NCI-H748 (cell line): Measurements from ENCODE around the gene RFLNA.
A peak's percentile ranks its signal among the peaks of the same experiment; 100 is the strongest.

Source experiments
- DNase-seq: peaks from one replicate; lab custom pipeline; 2025; ENCODE audit not compliant: unreplicated experiment; lab: John Stamatoyannopoulos, UW

RFLNA gene

GRCh38 chr12:124302807-124303578 is 8.1 kb downstream of the RFLNA start:
- DNase-seq = no peak

- DNase-seq = no peak
These were observed 8.9 kb downstream of the RFLNA start for GRCh38 chr12:124303579-124304313.

GRCh38 chr12:124304314-124304790 is 9.5 kb downstream of the RFLNA start:
- no peak for DNase-seq

GRCh38 chr12:124305136-124305535 is 10.2 kb downstream of the RFLNA start:
- no peak for DNase-seq

- DNase-seq = no peak
These were observed 11.1 kb downstream of the RFLNA start for GRCh38 chr12:124305776-124306685.

- DNase-seq = no peak
These were observed 12.0 kb downstream of the RFLNA start for GRCh38 chr12:124306686-124307555.

GRCh38 chr12:124307556-124307825 is 12.6 kb downstream of the RFLNA start:
- no peak for DNase-seq

GRCh38 chr12:124308741-124309140 is 13.8 kb downstream of the RFLNA start:
- no peak for DNase-seq

- DNase-seq = no peak
These were observed 14.3 kb downstream of the RFLNA start for GRCh38 chr12:124309231-124309630.

- no peak for DNase-seq
These were observed 14.9 kb downstream of the RFLNA start for GRCh38 chr12:124309744-124310143.

GRCh38 chr12:124310178-124310577 is 15.3 kb downstream of the RFLNA start:
- DNase-seq = no peak

- DNase-seq = no peak
These were observed 15.9 kb downstream of the RFLNA start for GRCh38 chr12:124310785-124311184.

GRCh38 chr12:124311292-124312109 is 16.6 kb downstream of the RFLNA start:
- peak; percentile 28 for DNase-seq

- DNase-seq = no peak
These were observed 17.7 kb downstream of the RFLNA start for GRCh38 chr12:124312601-124313000.

GRCh38 chr12:124314207-124314606 is 19.3 kb downstream of the RFLNA start:
- no peak for DNase-seq

GRCh38 chr12:124314766-124315165 is 19.9 kb downstream of the RFLNA start:
- DNase-seq = no peak

- DNase-seq = no peak
These were observed 20.6 kb downstream of the RFLNA start for GRCh38 chr12:124315372-124316044.

GRCh38 chr12:124316257-124316900 is 21.5 kb downstream of the RFLNA start:
- DNase-seq = no peak

GRCh38 chr12:124317400-124317799 is 22.5 kb downstream of the RFLNA start:
- DNase-seq = peak; percentile 42
